HEK293 (cell line): ENCODE data around the gene NOX5.

Experiments
- CTCF ChIA-PET: fragments of 350-600 bp; formaldehyde crosslinking; extraction: SDS; loops from one replicate; lab custom pipeline; 2021; ENCODE audit warnings: antibody characterized with exemption; lab: Yijun Ruan, JAX
- POLR2A ChIA-PET: fragments of 300-600 bp; formaldehyde crosslinking; extraction: SDS; loops from one replicate; lab custom pipeline; 2020; ENCODE audit warnings: antibody characterized with exemption, inconsistent platforms; lab: Yijun Ruan, JAX
- H3K27ac ChIP-seq: fragments of 200-500 bp; sonication (Bioruptor generic); 2 replicates; pipeline ENCODE4 v1.5.1; 2014; ENCODE audit warnings: low read depth, low read length, control low read depth, inconsistent platforms; ENCODE audit errors: extremely low read depth
- H3K36me3 ChIP-seq, 2 experiments: fragments of 200-500 bp in 1 of 2; sonication (Bioruptor generic) in 1 of 2; 1 replicate in 1 of 2; 2 replicates in 1 of 2; pipeline ENCODE4 v1.5.1; 2014 to 2017; ENCODE audit warnings: inconsistent platforms in 2 of 2, low read length in 2 of 2; ENCODE audit not compliant: control insufficient read depth in 2 of 2, insufficient read depth in 1 of 2
- H3K4me1 ChIP-seq: fragments of 200-500 bp; sonication (Bioruptor generic); 2 replicates; pipeline ENCODE4 v1.5.1; 2014; ENCODE audit warnings: mild to moderate bottlenecking, low read length, inconsistent platforms; ENCODE audit not compliant: control insufficient read depth, insufficient read depth
- H3K4me3 ChIP-seq: 2 replicates; pipeline ENCODE4 v1.5.1; 2011; ENCODE audit warnings: low read depth, mild to moderate bottlenecking, control low read depth, low read length, moderate library complexity
- H3K9me3 ChIP-seq: fragments of 200-500 bp; sonication (Bioruptor generic); 2 replicates; pipeline ENCODE4 v1.5.1; 2014; ENCODE audit warnings: low read depth, low read length, inconsistent platforms; ENCODE audit not compliant: control insufficient read depth, insufficient read depth
- ZIC2 ChIP-seq: fragments of 450-650 bp; formaldehyde crosslinking; IDR thresholded peaks from 2 replicates; pipeline ENCODE4 v1.5.1; 2016; ENCODE audit warnings: missing biosample characterization, missing genetic modification characterization
- ZNF133 ChIP-seq: fragments of 450-650 bp; formaldehyde crosslinking; IDR thresholded peaks from 2 replicates; pipeline ENCODE4 v1.5.1; 2016; ENCODE audit warnings: missing biosample characterization, missing genetic modification characterization
- ZNF221 ChIP-seq: fragments of 450-650 bp; formaldehyde crosslinking; IDR thresholded peaks from 2 replicates; pipeline ENCODE4 v1.5.1; 2017; ENCODE audit warnings: missing biosample characterization, missing genetic modification characterization, borderline replicate concordance
- ZNF324 ChIP-seq: fragments of 450-650 bp; formaldehyde crosslinking; IDR thresholded peaks from 2 replicates; pipeline ENCODE4 v1.5.1; 2016; ENCODE audit warnings: missing biosample characterization, missing genetic modification characterization
- ZNF514 ChIP-seq: fragments of 450-650 bp; formaldehyde crosslinking; IDR thresholded peaks from 2 replicates; pipeline ENCODE4 v1.5.1; 2016; ENCODE audit warnings: missing biosample characterization, missing genetic modification characterization
- ZNF621 ChIP-seq: fragments of 450-650 bp; formaldehyde crosslinking; IDR thresholded peaks from 2 replicates; pipeline ENCODE4 v1.5.1; 2017; ENCODE audit warnings: missing biosample characterization, missing genetic modification characterization
- ZSCAN18 ChIP-seq: fragments of 450-650 bp; formaldehyde crosslinking; IDR thresholded peaks from 2 replicates; pipeline ENCODE4 v1.5.1; 2016; ENCODE audit warnings: missing biosample characterization, missing genetic modification characterization

The NOX5 gene

GRCh38 chr15:69107025-69107620 is 92.6 kb downstream of the NOX5 start:
- CTCF ChIA-PET: interaction anchor here (1.3 kb wide), 1 partner anchor 33 kb away, joined by 3 read pairs; no protein-coding TSS in a partner anchor
- TF ChIP-seq ZSCAN18 (tag by site-specific recombination) (no peak), ZNF324 (tag by site-specific recombination) (no peak), ZIC2 (tag by site-specific recombination) (no peak), ZNF221 (tag by site-specific recombination) (no peak), ZNF621 (no peak), ZNF514 (tag by site-specific recombination) (no peak), ZNF133 (no peak)
- TF ChIP-seq, all 188 proteins: peak for 0
- Histone ChIP-seq H3K27ac (no peak overlapping the region), H3K4me1 (no peaks in the 10 kb centered on the region), H3K9me3 (no peaks in the 10 kb centered on the region), H3K36me3 (no peaks in the 10 kb centered on the region), H3K4me3 (no peak overlapping the region)
- POLR2A ChIA-PET: interaction anchor here (0.7 to 1.5 kb wide), 2 partner anchors 53 to 90 kb away, joined by 3 to 6 read pairs; partner anchors contain the start of gene GLCE
